ENCODE data around the gene ACSF2.

DNA sequence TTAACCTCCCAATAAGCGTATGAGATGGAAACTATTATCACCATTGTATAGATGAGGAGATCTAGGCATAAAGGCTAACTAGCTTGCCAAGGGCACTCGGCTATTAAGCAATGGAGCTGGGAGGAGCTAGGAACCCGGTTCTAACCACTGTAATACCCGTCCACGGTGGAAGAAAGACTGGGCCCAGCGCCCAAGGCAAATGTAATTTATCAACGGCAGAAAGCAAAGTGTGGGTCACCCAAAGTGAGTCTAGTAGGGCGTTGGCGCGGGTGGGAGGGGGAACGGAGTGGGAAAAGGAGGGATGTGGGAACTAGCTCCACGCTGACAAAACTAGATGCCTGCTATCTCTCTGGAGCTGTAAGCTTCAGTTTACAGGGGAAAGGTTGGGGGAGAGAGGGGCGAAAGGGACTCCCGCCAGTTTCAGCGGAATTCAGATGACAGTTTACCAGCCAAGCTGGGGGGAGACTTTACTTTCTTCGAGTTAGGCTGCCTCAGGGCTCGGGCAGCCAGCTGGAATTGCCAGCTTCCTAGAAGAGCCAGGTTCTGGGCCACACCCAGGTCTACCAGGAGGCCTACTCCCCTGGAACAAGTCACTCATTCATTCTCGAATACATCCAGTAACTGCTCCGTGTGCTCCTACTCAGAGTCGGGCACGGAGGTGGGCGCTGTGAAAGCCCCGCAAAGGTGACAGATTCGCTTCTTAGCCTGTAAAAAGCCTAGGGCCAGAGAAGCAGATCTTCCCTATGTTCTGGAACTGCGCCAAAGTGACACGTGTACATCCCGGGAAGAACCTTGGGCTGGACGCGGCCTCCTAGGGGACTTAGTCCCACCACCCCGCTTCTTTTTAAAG is 29.5 kb upstream of the ACSF2 start:
- TF ChIP-seq, protein P1, sequence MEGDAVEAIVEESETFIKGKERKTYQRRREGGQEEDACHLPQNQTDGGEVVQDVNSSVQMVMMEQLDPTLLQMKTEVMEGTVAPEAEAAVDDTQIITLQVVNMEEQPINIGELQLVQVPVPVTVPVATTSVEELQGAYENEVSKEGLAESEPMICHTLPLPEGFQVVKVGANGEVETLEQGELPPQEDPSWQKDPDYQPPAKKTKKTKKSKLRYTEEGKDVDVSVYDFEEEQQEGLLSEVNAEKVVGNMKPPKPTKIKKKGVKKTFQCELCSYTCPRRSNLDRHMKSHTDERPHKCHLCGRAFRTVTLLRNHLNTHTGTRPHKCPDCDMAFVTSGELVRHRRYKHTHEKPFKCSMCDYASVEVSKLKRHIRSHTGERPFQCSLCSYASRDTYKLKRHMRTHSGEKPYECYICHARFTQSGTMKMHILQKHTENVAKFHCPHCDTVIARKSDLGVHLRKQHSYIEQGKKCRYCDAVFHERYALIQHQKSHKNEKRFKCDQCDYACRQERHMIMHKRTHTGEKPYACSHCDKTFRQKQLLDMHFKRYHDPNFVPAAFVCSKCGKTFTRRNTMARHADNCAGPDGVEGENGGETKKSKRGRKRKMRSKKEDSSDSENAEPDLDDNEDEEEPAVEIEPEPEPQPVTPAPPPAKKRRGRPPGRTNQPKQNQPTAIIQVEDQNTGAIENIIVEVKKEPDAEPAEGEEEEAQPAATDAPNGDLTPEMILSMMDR (IDR thresholded peaks at IDR 0.05) = no peak
- no peak for TF ChIP-seq POLR2AphosphoS5 (IDR thresholded peaks at IDR 0.05; ENCODE audit: low read depth, low read length)

All from Panc1 (cell line).